Neural cell (in vitro differentiated cells): Measurements from ENCODE around the gene MCC.

Experiments
- RAD21 ChIP-seq: fragments of 450-650 bp; conservative IDR thresholded peaks from 2 replicates; pipeline ENCODE4 v1.6.1; 2014; ENCODE audit warnings: antibody characterized with exemption, mild to moderate bottlenecking, moderate library complexity
- TF ChIP-seq, protein P1 (sequence below): fragments of 450-650 bp; IDR thresholded peaks from 2 replicates; pipeline ENCODE4 v1.5.1; 2014; ENCODE audit warnings: antibody characterized with exemption, mild to moderate bottlenecking, moderate library complexity; ENCODE audit not compliant: poor library complexity, severe bottlenecking
- TF ChIP-seq, protein P2 (sequence below): IDR thresholded peaks from 2 replicates; pipeline ENCODE4 v1.6.1; 2012; ENCODE audit warnings: borderline replicate concordance

DNA sequence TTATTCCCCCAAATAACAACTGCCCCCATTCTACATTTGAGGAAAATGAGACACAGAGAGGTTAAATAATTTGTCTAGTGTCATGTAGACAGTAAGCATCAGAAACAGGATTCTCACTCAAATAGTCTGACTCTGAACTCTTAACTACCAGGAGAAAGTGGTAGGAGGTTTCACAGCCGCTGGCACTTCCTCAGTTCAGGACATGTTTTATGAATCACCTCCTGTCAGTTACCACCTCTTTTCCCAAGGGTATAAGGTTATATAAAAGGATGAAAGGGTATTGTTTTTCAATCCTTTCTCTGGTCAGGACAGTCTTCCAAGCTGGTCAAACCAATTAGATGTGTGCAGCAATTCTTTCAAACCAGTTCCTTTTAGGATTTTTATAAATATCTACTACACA lies 105.5 kb downstream of the MCC start:
- TF ChIP-seq, protein P1, sequence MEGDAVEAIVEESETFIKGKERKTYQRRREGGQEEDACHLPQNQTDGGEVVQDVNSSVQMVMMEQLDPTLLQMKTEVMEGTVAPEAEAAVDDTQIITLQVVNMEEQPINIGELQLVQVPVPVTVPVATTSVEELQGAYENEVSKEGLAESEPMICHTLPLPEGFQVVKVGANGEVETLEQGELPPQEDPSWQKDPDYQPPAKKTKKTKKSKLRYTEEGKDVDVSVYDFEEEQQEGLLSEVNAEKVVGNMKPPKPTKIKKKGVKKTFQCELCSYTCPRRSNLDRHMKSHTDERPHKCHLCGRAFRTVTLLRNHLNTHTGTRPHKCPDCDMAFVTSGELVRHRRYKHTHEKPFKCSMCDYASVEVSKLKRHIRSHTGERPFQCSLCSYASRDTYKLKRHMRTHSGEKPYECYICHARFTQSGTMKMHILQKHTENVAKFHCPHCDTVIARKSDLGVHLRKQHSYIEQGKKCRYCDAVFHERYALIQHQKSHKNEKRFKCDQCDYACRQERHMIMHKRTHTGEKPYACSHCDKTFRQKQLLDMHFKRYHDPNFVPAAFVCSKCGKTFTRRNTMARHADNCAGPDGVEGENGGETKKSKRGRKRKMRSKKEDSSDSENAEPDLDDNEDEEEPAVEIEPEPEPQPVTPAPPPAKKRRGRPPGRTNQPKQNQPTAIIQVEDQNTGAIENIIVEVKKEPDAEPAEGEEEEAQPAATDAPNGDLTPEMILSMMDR, result no peak
- TF ChIP-seq, protein P2, sequence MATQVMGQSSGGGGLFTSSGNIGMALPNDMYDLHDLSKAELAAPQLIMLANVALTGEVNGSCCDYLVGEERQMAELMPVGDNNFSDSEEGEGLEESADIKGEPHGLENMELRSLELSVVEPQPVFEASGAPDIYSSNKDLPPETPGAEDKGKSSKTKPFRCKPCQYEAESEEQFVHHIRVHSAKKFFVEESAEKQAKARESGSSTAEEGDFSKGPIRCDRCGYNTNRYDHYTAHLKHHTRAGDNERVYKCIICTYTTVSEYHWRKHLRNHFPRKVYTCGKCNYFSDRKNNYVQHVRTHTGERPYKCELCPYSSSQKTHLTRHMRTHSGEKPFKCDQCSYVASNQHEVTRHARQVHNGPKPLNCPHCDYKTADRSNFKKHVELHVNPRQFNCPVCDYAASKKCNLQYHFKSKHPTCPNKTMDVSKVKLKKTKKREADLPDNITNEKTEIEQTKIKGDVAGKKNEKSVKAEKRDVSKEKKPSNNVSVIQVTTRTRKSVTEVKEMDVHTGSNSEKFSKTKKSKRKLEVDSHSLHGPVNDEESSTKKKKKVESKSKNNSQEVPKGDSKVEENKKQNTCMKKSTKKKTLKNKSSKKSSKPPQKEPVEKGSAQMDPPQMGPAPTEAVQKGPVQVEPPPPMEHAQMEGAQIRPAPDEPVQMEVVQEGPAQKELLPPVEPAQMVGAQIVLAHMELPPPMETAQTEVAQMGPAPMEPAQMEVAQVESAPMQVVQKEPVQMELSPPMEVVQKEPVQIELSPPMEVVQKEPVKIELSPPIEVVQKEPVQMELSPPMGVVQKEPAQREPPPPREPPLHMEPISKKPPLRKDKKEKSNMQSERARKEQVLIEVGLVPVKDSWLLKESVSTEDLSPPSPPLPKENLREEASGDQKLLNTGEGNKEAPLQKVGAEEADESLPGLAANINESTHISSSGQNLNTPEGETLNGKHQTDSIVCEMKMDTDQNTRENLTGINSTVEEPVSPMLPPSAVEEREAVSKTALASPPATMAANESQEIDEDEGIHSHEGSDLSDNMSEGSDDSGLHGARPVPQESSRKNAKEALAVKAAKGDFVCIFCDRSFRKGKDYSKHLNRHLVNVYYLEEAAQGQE, result no peak
- no peak for TF ChIP-seq RAD21
